ENCODE data around the gene CTDSPL. TPM values are rescaled to one million over a fixed set of nuclear protein-coding genes. Genes with fewer than 3 reads are reported as not detected.

The CTDSPL gene
- total RNA-seq, 1 donor from 2014 or later: 72.7 TPM

GRCh38 chr3:37981348-37981664, 119.6 kb downstream of the CTDSPL start:
- Mint-ChIP-seq H3K27ac (peak overlapping the region; percentile 88), H3K27me3 (no peaks in the 10 kb centered on the region), H3K9me3 (no peaks in the 10 kb centered on the region), H3K4me3 (peak overlapping the region; percentile 72), H3K36me3 (peaks cover 21% of the 10 kb centered on the region), H3K4me1 (ENCODE audit: unreplicated experiment) (peaks cover 3% of the 10 kb centered on the region)
- no peak for TF ChIP-seq CTCF (conservative IDR thresholded peaks at IDR 0.05)
- no peak for DNase-seq (ENCODE audit: extremely low spot score, unreplicated experiment)

DNA sequence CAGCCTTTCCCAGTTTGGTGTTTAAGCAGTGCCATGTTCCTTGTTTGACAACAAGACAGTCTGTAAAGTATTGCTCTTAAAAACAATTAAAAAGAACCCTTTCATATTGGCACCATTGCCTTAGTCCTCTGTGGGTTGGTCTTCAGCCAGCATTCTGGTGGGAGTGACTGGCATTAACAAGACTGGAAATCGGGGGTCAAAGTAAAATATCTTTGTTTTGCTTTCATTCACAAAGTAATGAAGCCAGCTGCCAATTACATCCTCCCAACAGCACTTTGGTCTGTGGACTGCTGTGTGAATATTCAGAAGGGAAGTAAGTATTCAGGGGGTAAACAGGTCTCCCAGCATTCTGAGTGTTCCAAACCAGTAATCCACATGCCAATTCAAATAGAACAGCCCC, 120.7 kb downstream of the CTDSPL start:
- Mint-ChIP-seq H3K9me3 (no peaks in the 10 kb centered on the region), H3K27me3 (no peaks in the 10 kb centered on the region), H3K36me3 (peaks cover 18% of the 10 kb centered on the region), H3K27ac (peak overlapping the region; percentile 61), H3K4me3 (no peak overlapping the region), H3K4me1 (ENCODE audit: unreplicated experiment) (peaks cover 3% of the 10 kb centered on the region)
- DNase-seq (ENCODE audit: extremely low spot score, unreplicated experiment): no peak
- TF ChIP-seq CTCF (conservative IDR thresholded peaks at IDR 0.05): no peak

- Mint-ChIP-seq H3K27me3 (no peaks in the 10 kb centered on the region), H3K4me3 (no peak overlapping the region), H3K36me3 (peaks cover 16% of the 10 kb centered on the region), H3K27ac (peak overlapping the region; percentile 72), H3K4me1 (ENCODE audit: unreplicated experiment) (peaks cover 10% of the 10 kb centered on the region), H3K9me3 (no peaks in the 10 kb centered on the region)
- no peak for TF ChIP-seq CTCF (conservative IDR thresholded peaks at IDR 0.05)
- DNase-seq (ENCODE audit: extremely low spot score, unreplicated experiment): peak; percentile 47
Observed at GRCh38 chr3:37984051-37984450, 122.4 kb downstream of the CTDSPL start.

GRCh38 chr3:37984596-37984995, 122.9 kb downstream of the CTDSPL start:
- H3K27me3 Mint-ChIP-seq: no peaks in the 10 kb centered on the region
- no peaks in the 10 kb centered on the region for H3K9me3 Mint-ChIP-seq
- H3K36me3 Mint-ChIP-seq: peaks cover 16% of the 10 kb centered on the region
- peaks cover 16% of the 10 kb centered on the region for H3K4me1 Mint-ChIP-seq (ENCODE audit: unreplicated experiment)
- no peak for TF ChIP-seq CTCF (conservative IDR thresholded peaks at IDR 0.05)
- H3K27ac Mint-ChIP-seq: peak overlapping the region; percentile 72
- DNase-seq (ENCODE audit: extremely low spot score, unreplicated experiment): peak; percentile 45
- H3K4me3 Mint-ChIP-seq: no peak overlapping the region

DNA sequence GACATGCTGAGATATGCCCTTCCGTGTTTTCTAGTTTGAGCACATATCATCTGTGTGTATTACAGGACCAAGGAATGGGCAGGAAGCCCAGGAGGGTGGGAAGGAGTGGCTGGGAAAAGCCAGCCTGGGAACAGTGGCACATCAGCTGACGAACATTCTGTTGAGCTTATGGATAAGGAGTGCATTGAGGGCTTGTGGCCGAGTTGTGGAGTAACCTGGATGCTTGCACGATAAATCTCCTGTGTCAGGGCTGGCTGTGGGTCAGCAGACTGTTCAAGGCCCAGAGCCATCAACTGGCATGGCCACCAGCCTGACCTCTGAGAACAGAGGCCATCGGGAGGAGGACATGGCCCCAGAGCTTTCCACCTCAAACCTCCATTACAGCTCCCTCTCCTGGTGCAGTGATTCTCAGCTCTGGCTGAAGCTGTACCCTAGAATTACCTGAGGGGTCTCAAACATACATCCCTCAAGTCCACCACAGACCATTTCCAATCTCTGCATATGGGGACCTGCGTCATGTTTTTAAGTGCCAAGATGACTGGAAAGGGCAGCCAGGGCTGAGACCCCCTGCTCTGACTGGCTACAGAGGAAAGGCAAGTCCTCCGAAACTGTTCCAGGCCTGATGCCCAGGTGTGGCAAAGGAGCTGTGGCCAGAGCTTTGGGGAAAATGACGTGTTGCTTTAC, 124.1 kb downstream of the CTDSPL start:
- Mint-ChIP-seq H3K36me3 (peaks cover 16% of the 10 kb centered on the region), H3K27ac (peak overlapping the region; percentile 72)

More for the DNA sequence above, 124.1 kb downstream of the CTDSPL start:
- no peaks in the 10 kb centered on the region for H3K9me3 Mint-ChIP-seq
- no peak for TF ChIP-seq CTCF (conservative IDR thresholded peaks at IDR 0.05)
- peak; percentile 47 for DNase-seq (ENCODE audit: extremely low spot score, unreplicated experiment)
- no peaks in the 10 kb centered on the region for H3K27me3 Mint-ChIP-seq
- no peak overlapping the region for H3K4me3 Mint-ChIP-seq
- H3K4me1 Mint-ChIP-seq (ENCODE audit: unreplicated experiment): peaks cover 16% of the 10 kb centered on the region

Data from type B pancreatic cell (in vitro differentiated cells).